HG02870 (cell line): Measurements from ENCODE around the gene RSPH9.

Experiments used
- ATAC-seq: cut with Tn5 transposase; IDR thresholded peaks from one replicate; pipeline ENCODE4 v1.9.1; 2021; ENCODE audit warnings: mild to moderate bottlenecking, moderate library complexity; ENCODE audit not compliant: unreplicated experiment

Gene RSPH9

DNA sequence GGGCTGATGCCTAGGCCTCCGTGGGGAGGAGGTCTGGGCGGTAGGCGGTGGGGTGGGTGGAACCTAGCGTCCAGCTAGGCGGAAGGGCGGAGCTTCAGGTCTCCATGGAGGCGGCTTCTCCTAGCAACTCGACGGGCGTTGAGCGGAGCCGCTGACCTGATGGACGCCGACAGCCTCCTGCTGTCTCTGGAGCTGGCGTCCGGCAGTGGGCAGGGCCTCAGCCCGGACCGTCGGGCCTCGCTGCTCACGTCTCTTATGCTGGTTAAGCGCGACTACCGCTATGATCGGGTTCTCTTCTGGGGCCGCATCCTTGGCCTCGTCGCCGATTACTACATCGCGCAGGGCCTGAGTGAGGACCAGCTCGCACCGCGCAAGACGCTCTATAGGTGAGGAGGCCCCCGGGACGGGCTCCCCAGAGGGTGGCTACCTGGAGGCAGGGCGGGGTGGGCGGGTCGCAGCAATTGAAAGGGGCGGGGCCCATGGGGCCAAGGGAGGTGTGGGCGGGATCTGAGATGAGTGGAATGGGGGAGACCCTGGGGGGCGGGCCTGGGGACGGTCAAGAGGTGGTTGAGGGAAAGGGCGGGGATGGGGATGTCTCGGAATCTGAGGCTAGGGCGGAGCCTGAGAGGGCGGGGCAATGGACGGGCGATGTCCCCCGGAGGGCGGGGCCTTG, at the start of gene RSPH9:
Gene RSPH9 (plus strand): TSS at position 97 of the 673 bp plus-strand sequence. CDS start 63 bp downstream, at position 160.
- ATAC-seq, result no peak

GRCh38 chr6:43600595-43600994, 44.2 kb upstream of the RSPH9 start:
- no peak for ATAC-seq

DNA sequence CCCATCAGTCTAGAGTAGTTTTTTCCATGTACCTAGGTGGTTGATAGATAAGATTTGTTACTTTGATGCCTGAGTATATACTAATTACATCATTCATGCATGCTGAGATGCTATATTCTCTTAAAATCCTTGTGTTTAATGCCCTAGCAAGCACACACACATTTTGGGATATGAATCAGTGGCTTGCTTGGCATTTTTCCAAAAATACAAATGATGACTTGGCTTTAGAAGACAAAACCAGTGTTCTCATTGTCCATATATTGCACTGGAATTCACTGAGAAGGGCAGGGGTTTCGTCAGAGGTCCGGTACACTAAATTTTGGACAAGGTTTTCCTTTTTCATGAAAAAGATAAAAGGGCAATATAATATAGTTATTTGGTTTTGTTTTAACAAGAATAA, 40.7 kb upstream of the RSPH9 start:
- no peak for ATAC-seq

- ATAC-seq, result no peak
Observed at GRCh38 chr6:43606019-43606418, 38.8 kb upstream of the RSPH9 start.

GRCh38 chr6:43608310-43608763, 36.5 kb upstream of the RSPH9 start:
- ATAC-seq, result no peak

- no peak for ATAC-seq
Observed at GRCh38 chr6:43608807-43609206, 36.0 kb upstream of the RSPH9 start.

DNA sequence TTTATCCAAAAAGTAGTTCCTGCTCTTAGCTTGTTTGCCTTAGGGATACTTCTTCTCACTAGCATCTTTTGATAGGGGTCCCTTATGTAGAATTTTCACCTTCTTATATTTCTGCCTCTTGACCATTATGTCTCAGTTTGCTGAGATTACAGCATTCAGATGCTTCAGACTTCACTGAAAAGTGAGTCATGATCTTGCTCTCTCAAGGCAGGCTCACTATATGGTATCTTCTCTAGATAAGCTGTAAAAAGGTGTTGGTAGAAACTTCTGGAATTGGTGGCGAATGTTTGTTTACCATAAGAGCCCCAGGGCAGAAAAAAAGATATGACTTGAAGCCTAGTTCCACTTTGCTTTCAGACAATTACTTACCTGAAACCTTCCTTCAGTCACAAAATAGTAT, 35.4 kb upstream of the RSPH9 start:
- no peak for ATAC-seq

GRCh38 chr6:43610431-43610830, 34.4 kb upstream of the RSPH9 start:
- ATAC-seq, result no peak

- no peak for ATAC-seq
Observed at GRCh38 chr6:43613721-43614395, 31.0 kb upstream of the RSPH9 start.

- ATAC-seq, result no peak
Observed at GRCh38 chr6:43614396-43614730, 30.5 kb upstream of the RSPH9 start.

- no peak for ATAC-seq
Observed at GRCh38 chr6:43616725-43617472, 27.9 kb upstream of the RSPH9 start.

DNA sequence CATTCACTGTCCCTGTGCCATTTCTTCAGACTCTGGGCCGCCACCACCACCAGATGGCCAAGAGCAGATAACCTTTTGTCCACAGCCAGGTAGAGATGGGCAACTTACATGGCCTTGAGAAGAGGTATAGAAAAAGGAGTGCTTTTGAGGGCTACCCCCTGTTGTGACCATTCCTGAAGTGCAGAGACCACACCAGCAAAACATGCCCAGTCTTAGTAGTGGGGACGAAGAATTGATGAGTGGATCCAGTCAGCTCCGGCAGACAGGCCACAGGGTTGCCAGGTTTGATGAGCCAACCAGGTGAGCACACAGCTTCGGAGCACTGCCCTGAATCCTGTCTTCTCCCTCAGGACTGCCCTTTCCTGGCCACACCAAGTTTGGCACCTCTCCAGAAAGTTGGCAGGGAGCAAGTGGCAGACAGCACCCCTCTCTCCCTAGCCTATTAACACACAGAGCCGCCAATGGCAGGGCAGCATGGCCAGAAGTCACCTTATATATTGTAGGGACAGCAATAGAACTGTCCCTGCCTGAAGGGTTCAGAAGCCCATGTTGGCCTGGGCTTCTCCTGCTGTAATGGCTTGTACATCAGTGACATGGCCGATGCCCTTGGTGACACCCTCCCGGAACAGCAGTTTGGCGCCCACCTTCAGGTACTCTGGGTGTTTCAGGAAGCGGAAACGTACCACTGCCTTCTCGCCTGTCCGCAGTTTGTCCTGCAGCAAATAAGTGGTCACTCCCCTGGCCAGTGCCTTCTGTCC, 23.6 kb upstream of the RSPH9 start:
- ATAC-seq, result no peak

- ATAC-seq, result no peak
Observed at GRCh38 chr6:43621836-43622180, 23.0 kb upstream of the RSPH9 start.

DNA sequence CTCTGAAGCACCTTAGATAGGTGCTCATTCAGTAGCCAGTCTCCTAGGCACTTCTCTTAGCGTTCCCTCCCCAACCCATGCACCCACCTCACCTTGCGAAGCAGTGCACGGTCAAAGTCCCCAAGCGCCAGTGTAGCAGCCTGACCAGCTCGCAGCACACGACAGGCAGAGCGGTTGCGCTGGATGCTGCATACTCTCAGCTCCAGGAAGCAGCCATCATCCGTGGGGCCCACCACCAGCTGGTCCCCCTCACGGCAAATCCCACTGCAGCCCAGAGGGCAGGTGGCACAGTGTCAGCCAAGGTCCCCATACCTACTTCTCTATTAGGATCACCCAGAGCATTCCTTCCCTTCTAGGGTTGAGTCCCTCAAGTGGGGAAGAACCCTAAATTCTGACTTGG, 22.3 kb upstream of the RSPH9 start:
- no peak for ATAC-seq

- ATAC-seq, result no peak
Observed at GRCh38 chr6:43623880-43624785, 20.7 kb upstream of the RSPH9 start.

DNA sequence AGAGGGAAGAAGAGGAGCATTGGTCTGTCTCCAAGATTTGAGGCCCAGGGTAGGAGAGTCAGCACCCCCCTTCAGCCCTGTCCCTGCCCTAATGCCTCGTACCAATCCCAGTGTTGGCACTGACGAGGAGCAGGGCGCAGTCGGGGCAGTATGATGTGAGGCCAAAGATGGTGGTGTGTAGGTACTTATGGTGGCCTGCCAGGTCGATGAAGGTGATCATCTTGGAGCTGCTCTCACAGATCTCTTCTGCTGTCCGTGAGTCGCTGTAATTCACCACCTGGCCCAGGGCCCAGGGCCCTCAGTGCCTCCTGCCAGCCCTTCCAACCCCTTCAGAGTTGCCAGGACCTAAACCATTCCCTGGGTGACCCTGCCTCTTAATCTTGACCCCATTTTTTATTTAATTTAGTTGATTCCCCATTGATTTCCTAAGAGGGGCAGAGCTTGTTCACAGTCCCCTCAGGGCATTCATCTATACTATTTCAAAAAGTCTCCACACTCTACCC, 20.0 kb upstream of the RSPH9 start:
- ATAC-seq, result no peak

DNA sequence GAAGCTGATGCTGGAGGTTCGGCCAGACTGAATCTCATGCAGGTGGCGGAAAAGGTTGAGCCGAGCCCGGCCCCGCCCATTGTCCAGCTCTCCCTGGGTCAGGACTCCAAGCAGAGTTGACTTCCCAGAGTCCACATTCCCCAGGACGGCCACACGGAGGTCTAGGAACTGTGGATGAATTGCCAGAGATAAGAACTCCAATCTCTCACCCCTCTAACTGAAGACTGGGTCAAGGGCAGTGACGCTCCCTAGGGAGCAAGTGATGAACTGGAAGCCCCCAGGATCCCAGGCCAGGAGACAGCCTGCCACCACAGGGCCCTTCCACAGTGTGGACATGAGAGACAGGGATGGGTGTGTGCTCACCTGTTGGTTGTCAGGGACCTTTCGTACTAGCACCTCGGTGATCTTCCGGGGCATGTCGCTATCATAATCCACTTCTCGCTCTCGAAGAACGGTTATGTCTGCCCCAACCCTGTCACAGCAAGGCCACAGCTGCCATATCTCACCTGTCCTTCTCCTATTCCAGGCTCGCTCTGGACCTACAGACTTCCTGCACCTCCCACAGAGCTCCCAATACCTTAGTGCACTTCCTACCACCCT, 19.3 kb upstream of the RSPH9 start:
- ATAC-seq, result no peak

- no peak for ATAC-seq
Observed at GRCh38 chr6:43627008-43627825, 17.6 kb upstream of the RSPH9 start.
